RCC 7860 (cell line): Measurements from ENCODE around the gene CNOT6L.

ENCODE experiments used
- DNase-seq: peaks from one replicate; pipeline ENCODE4 v3.0.0-alpha.2; 2015; ENCODE audit warnings: low spot score
- FAIRE-seq: peaks from 2 replicates; lab custom pipeline; 2012; peaks lifted over from hg19 to GRCh38; lab: Jason Lieb, UNC

Gene CNOT6L

GRCh38 chr4:77820649-77821561 is 1.7 kb upstream of the CNOT6L start:
- FAIRE-seq (no peak), DNase-seq (no peak)

DNA sequence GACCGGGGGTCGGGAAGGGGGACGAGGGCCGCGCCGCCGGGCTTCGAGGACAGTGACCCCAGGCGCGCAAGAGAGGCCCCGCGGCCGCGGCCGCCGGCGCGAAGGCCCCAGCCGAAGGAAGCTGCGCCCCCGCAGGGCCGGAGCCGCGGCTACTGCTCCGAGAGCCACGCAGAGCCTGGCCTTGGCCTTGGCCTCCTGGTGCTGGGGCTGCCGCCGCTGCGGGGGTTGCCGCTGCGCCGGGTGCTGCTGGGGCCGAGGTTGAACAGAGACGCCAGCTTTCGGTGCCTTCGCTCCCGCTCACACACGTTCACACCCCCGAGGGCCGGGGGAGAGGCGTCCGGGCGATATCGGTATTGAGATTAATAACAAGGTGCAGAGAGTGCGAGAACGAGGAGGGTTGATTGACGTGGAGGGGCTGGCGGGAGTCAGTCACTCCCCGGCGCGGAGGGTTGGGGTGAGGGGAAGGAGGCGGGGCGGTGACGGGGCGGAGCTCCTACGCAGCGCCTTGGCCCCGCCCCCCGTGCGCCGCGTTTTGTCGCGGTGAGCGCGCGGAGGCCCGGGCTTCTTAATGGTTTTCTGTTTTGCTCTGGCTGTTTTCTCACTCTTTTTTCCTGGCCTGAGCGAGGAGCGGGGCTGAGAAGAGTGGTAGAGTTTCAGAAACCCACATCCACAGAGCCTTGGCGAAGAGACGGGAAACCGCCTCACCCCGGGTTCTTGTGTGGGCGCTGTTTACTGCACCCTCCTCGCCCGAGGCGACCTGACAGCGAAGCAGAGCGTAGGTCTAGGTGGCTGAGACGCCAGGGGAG is 878 bp upstream of the CNOT6L start:
- DNase-seq (peak; percentile 51), FAIRE-seq (no peak)

- DNase-seq (no peak), FAIRE-seq (no peak)
These were observed 255 bp upstream of the CNOT6L start for GRCh38 chr4:77819404-77819842.

- FAIRE-seq (peak; percentile 76), DNase-seq (peak; percentile 73)
These were observed 1.0 kb downstream of the CNOT6L start for GRCh38 chr4:77818073-77818601.

GRCh38 chr4:77817304-77818072 is 1.7 kb downstream of the CNOT6L start:
- FAIRE-seq, result no peak
- DNase-seq, result no peak

GRCh38 chr4:77816546-77816945 is 2.6 kb downstream of the CNOT6L start:
- DNase-seq (no peak), FAIRE-seq (peak; percentile 23)

DNA sequence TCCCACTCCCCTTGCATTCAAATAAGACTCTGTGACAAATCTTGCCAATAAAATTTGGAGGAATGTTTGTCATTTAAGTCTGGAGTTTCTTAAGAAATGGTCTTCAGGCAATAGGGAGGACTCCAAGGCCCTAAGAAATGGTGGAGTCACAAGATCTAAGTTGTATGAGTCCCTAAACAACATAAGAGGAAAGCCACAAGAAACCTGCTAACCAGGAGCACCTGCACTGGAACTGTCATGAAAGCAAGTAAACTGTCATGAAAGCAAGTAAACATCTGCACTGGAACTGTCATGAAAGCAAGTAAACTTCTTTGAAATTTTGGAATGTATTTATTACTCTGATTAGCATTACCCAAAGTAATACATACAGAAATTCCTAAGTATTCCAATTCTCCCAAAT is 3.5 kb downstream of the CNOT6L start:
- DNase-seq (no peak), FAIRE-seq (no peak)

GRCh38 chr4:77805840-77806239 is 13.3 kb downstream of the CNOT6L start:
- FAIRE-seq (no peak), DNase-seq (no peak)

DNA sequence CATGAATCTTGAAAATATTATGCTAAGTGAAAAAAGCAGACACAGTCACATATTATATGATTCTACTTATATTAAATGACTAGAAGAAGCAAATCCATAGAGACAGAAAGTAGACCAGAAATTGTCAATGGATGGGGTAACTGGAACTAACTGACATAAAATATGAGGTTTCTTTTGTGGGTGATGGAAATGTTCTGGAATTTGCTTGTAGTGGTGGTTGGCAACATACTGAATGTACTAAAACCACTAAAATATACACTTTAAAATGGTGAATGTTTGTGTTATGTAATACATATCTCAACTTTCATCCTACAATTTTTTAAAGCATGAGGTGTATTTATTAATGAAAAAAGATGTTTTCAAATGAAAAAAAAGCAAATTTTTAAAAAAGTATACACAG is 14.7 kb downstream of the CNOT6L start:
- no peak for DNase-seq
- no peak for FAIRE-seq

DNA sequence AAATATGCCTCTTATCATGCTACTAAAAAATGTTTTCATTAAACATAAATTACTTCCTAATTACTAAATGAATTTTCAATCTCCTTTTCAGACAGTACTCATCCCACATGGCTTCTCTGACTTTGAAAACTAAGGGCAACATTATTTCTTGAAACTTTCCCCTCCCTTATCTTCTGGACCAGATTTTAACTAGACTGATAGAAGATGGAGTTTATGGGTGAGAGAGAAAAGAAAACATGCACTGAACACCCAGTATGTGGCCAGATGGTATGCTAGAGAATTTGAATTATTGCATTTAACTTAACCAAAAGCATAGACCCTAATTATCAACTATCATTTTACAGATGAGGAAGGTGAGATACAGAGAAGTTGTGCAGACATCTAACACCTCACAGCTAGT is 16.8 kb downstream of the CNOT6L start:
- FAIRE-seq (no peak), DNase-seq (no peak)

DNA sequence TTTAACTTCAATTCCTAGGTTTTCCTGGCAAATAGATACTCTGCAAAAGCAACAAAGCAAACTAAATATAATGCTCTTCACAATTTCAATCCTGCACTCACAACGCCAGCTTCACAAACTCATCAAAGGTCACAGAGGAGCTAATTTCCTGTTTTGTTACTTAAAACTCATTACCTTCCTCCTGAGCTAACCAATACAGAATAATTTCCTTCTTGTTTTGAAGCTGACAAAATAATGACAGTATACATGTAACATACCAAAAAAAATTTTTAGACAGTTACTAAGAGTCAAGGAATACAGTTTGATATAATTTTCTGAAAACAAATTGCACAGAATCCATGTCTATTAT is 17.9 kb downstream of the CNOT6L start:
- DNase-seq (no peak), FAIRE-seq (no peak)

- no peak for FAIRE-seq
- no peak for DNase-seq
These were observed 18.5 kb downstream of the CNOT6L start for GRCh38 chr4:77800483-77801259.

GRCh38 chr4:77800077-77800476 is 19.1 kb downstream of the CNOT6L start:
- DNase-seq (no peak), FAIRE-seq (no peak)

DNA sequence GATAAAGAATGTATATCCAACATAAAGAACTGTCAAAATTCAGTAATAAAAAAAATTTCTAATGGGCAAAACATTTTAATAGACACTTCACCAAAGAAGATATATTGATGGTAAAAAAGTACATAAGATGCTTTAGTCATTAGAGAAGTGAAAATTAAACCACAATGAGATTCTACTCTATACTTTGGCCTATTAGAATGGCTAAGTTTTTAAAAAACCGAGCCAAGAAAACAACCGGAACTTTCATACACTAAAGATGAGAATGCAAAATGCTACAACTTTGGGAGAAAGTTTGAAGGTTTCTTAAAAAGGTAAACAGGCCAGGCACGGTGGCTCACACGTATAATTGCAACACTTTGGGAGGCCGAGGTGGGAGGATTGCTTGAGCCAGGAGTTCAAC is 20.8 kb downstream of the CNOT6L start:
- DNase-seq (no peak), FAIRE-seq (no peak)

- peak; percentile 84 for FAIRE-seq
- DNase-seq, result peak; percentile 43
These were observed 21.9 kb downstream of the CNOT6L start for GRCh38 chr4:77797239-77797638.

GRCh38 chr4:77795326-77795725 is 23.8 kb downstream of the CNOT6L start:
- no peak for FAIRE-seq
- no peak for DNase-seq

- no peak for DNase-seq
- no peak for FAIRE-seq
These were observed 29.0 kb downstream of the CNOT6L start for GRCh38 chr4:77790146-77790545.

GRCh38 chr4:77788990-77789389 is 30.2 kb downstream of the CNOT6L start:
- DNase-seq (no peak), FAIRE-seq (no peak)

DNA sequence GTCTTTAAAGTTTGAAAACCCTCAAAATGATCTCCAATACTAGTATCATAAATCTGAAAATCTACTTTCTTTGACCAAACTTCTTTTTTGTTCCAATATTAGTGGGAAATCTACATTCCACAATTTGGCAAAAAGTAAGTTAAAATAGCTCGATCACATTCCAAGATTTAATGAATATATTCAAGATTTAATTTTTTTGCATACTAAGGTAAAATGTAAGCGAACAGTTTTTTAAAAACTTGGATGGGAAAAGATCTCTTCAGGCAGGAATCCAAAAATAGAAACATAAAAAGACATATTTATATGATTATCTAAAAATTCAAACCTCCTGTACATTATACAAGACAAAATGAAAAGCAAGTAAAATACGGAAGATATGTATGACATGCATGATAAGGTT is 31.2 kb downstream of the CNOT6L start:
- FAIRE-seq (no peak), DNase-seq (no peak)

DNA sequence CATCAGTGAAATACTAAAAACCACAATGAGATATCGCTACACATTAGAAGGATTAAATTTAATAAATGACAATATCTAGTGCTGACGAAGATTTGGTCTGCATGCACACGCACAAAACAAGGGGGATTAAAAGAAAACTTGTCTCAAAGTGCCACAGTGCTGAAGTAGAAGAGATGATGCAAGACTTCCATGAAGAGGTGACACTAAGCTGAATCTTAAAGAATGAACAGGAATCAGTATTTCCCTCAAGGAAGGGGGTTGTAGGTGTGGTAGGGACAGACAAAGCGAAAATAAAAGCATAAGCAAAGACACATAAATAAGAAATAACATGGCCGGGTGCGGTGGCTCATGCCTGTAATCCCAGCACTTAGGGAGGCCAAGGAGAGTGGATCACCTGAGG is 33.5 kb downstream of the CNOT6L start:
- DNase-seq (no peak), FAIRE-seq (no peak)
